T-helper 2 cell treated with Interferon-gamma antibody and Interleukin-4, amounts not matched to agents 100 ng/mL and 5 ng/mL, for 36 hours (primary cell): ENCODE data around the gene JARID2. TPM values are rescaled to one million over a fixed set of nuclear protein-coding genes. Genes with fewer than 3 reads are reported as not detected.
"Not testable (repeated sequence)": the region's sequence is repeated elsewhere in the genome, so short reads cannot be mapped to it uniquely, and the experiment has no call there.

Source experiments
- intact Hi-C: fragments of 100-400 bp; cut with micrococcal nuclease; formaldehyde crosslinking; loops from one replicate; pipeline ENCODE4 v1.15.1; 2023
- total RNA-seq: library from RNA; stranded (reverse); gene quantifications from 2 replicates; pipeline ENCODE4 v1.2.3, GENCODE V29; 2022

JARID2 gene
- total RNA-seq, 1 donor from 2014 or later: 32.0 TPM

DNA sequence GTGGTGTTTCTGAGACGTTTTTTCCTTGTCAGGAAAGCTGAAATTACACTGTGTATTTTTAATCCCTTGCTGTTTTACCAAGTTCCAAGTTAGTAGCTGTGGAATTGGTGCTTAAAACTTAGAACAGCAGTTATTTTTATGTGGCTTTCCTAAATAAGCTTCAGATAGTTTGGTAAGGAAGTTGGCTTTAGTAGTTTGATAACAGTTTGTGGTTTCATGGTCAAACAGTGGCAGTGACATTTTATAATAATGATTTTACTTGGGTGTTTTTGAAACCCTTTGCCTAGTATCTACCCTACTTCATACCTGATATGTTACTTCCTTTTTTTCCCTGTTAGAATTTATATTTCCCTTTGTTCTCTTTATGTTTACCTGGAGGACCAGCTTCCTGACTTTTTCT is 164.9 kb downstream of the JARID2 start:
- intact Hi-C loops: no loop called here

DNA sequence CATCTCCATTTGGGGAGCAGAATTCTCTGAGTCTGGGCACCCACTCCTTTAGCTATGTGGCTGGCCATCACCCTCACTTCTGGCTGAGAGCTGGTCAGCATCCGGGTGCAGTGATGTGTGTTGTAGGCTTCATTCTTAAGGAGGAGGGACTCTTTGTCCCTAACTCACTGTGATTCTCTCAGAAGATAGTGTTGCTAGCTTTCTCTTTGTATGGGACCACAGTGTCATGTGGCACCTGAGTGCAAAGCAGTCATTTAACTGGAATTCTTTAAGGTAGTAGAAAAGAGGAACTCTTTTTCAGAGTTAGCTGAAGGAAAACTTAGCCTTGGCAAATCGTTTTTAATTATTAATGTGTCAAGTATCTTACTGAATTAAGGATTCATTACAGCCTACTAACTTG is 165.9 kb downstream of the JARID2 start:
- intact Hi-C loops: no loop called here

DNA sequence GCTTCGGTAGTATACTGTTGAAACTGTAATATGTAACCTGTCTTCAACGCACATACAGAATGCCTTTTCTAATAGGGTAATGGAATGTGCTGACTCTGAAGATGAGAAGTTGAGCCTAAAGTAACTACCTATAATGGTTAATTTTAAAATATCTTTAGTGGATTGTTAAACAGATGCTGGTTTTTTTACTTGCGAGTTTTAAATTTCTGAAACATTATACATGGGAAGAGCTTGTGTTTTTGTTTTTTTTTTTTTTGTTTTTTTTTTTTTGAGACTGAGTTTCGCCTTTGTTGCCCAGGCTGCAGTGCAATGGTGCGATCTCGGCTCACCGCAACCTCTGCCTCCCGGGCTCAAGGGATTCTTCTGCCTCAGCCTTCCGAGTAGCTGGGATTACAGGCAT is 166.9 kb downstream of the JARID2 start:
- intact Hi-C loops: no loop called here

DNA sequence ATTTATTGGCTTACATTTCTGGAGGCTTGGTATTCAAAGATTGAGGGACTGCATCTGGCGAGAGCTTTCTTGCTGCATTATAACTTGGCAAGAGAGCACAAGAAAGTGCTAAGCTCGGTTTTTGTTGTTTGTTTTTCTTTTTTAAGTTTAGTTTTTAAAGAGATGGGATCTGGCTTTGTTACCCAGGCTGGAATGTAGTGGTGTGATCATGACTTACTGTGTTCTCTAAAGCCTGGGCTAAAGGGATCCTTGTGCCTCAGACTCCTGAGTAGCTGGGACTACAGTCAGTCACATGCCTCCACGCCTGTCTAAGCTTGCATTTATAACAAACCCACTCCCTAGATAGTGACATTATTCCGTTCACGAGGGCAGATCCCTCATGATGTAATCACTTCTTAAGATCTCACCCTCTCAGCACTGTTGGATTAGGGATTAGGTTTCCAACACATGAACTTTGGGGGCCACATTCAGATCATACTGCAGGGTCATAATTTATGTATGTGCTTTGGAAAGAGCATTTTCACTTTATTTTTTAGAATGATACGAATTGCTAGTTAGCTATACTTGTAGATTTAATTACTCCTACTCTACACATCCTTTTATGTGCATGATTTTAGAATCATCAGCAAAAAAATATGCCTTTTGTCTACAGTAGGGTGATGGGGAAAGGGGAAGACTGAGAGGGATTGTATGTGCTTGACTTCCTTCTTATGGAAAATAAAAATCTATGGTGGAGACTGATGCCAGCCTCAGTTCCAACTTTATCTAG is 167.8 kb downstream of the JARID2 start:
- intact Hi-C loops: no loop called here

DNA sequence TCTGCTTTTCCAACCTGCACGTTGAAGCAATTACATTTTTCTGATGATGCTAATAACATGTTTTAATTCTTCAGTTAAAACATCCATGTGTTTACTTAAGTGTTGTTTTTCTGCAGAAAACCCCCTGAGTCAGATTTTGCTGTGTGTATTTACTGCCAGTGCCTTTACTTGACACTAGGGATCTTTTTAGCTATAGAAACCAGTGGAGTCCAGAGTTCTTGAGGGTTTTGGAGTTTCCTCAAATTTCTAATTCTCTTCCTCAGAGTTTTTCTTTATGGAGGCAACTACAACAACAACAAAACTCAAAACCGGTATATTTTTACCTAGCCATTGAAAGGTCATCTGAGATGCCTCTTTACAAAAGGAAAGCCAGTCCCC is 168.4 kb downstream of the JARID2 start:
- intact Hi-C loops: no loop called here

DNA sequence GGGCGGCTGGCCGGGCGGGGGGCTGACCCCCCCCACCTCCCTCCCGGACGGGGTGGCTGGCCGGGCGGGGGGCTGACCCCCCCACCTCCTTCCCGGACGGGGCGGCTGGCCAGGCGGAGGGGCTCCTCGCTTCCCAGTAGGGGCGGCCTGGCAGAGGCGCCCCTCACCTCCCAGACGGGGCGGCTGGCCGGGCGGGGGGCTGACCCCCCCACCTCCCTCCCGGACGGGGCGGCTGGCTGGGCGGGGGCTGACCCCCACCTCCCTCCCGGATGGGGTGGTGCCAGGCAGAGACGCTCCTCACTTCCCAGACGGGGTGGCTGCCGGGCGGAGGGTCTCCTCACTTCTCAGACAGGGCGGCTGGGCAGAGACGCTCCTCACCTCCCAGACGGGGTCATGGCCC is 169.8 kb downstream of the JARID2 start:
- intact Hi-C loops: not testable (repeated sequence)

DNA sequence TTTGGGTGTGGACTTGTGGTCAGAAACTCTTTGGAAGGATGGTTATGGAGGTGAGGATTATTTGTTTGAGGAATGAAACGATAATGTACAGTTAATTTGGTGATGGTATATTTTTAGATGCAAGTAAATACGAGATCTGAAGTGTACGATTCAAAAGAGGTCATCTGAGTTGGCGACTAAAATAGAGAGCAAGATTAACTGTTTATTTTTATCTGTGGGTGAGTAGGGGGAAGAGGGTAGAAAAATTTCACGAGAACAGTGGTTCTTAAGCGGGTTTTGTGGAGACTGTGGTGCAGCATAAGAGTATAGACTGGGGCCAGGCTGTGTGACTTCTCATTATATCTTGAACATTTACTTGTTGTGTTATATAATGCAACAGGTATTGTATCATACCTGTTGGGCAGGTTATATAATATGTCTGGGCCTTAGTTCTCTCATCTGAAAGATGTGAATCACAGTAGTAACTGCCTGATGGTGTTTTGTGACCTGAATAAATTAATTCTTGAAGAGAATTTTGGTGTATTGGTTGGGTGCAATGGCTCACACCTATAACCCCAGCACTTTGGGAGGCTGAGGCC is 171.2 kb downstream of the JARID2 start:
- intact Hi-C loops: no loop called here

DNA sequence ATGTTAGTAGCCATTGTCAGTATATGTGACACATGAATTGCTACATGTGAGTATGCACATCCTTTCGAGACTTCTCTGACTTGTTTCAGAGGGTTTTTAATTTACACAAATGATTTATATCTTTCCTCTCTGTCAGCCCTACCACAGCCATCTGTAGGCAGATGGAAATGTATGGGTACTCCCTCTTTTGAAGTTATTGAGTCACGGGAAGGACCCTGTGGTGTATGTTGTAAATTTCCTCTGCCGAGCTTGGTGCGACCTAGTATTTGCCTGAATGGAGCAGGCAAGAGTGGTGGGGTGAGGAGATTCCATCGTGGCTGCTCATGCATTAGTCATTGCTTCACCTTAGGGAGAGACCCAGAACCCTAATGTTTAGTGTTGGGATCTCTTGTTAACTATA is 171.9 kb downstream of the JARID2 start:
- intact Hi-C loops: no loop called here

DNA sequence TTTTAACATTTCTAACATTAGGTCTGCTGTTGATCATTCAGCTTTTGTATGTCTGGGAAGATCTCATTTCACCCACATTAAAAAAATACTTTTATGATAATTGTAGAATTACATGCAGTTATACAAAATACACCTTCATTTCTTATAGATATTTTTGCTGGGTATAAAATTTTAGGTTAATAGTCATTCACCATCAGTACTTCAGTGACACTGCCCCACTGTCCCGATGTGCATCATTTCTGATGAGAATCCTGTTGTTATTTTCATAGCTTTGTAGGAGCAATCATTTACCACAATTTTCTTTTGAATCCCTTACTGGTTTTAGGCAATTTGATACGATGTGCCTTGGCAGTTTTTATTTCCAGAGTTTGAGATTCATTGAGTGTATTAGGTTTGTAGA is 173.6 kb downstream of the JARID2 start:
- intact Hi-C loops: loop anchor here (1.0 kb wide), 1 partner anchor 8 kb away; no protein-coding TSS in a partner anchor

DNA sequence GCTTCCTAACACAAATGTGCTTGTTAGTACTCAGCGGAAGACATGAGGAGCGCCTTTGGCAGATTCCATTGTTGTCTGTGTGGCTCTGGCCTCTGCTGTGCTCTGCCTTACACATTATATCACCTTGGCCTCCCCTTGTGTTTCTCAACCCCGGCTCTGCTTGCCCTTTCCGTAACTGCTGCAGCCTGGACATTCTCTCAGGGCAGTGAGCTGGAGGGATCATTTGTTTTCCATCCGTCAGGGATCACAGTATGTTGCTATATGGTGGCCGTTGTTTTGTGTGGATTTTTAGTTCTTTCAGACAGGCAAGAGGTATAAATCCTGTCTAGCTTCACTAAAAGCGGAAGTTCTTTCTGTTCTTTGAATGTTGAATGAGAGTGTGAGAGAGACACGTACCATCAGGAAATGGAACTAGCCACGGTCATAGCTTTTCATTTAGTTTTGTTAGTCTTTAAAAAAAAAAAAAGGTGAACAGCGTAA is 175.1 kb downstream of the JARID2 start:
- intact Hi-C loops: loop anchor here (2.0 to 5.0 kb wide), 2 partner anchors 20 to 174 kb away; partner anchors contain the start of gene JARID2

DNA sequence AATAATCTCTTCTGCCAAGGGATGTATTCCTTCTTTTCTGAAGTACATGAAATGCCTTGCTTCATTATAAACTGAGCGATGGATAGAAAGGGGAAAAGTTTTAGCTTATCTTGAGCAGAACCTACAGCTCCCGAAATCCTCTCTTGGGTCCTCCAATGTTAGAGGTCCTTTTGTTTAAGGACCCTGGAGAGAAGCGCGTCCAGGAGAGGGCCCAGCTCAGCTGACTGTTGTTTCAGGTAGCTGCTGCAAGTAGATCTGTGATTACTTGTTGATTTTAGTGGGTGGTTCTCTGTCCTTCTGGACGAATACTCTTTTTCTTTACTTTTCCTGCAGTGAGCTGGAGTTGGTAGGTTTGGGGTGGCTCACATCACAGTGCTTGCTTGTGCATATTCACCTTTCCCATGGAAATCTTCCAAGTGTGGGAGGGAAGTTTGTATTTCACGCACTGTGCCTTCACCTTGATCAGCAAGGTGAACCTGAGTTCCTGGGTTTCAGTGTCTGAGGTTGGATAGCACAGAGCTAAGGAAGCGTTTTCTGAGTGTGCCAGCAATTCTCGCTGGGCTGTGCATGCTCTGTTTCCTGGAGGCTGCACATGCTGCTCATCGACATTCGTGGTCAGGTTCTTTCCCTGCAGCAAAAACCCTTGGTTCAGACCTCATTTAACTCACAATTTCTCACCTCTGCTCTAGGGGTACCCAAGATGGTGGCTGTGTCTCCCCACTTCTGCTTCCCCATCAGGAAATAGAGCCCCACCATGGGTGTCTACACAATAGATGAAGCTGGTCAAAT is 176.3 kb downstream of the JARID2 start:
- intact Hi-C loops: loop anchor here (2.0 to 5.0 kb wide), 2 partner anchors 19 to 175 kb away; partner anchors contain the start of gene JARID2

DNA sequence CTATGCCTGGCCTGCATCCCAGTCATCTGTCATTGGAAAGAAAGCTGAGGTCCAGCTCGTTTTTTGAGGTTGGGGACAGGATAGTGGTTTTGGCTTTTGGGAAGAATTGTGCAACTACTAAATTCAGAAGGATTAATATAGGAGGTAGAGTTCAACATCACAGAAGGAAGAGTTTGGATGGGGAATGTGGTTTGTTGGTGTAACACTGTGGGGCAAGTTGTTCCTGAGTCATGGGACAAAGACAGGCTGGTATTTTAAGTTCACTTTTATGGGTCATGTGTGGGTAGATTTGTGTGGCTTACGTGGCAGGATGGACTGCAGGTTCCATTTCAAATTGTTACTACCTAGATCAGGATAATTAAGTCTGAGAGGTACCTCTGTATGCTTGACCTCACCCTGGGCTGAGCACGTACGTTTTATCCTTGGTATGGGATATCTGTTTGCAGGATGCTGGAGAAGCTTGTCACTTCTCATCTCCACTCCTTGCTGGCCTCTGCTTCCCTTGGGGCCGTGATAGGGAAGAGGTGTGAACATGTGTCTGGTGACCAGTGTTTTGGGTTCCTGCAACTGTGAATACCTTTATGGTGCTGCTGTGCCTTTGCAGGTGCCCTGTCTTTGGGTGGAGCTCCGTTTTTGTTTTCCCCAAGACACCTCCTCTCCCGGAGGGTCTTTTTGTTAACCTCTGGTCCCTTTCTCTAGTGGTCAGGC is 177.6 kb downstream of the JARID2 start:
- intact Hi-C loops: loop anchor here (5.0 kb wide), 1 partner anchor 176 kb away; the partner anchor contains the start of gene JARID2

DNA sequence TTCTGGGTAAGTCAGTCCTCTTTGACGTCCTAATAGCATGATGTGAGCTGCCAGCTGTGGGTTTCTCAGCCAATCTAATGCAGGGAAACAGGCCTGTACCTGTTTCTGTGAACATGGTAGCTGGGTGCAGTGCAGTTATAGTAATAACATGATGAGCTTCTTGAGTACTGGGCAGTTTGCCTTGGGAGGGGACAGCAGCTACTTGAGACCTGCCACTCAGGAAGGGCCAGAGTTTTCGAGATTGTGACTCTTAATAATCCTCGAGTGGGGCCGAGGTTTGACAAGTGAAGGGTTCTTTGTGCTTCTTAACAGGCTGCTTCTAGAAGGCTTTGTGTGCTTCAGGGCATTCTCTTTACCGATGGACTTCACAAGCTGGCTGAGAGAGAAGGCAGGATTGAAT is 180.1 kb downstream of the JARID2 start:
- intact Hi-C loops: no loop called here

DNA sequence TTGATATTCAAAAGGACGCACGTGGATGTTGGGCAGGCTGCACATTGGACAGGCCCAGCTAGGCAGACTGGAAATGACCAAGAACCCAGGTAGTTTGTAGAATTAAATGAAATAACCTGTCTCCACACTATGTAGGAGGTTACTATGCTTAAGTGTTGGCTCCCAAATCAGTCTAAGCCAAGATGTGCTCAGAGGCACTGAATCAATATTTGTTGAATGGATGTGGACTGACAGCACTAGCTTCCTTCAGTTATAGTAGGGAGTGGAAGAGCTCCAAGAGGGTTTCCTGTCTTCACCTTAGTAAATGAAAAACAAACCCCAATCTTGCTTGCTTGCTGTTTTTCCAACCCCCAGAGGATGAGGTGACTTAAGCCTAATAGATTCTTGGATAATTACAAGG is 180.5 kb downstream of the JARID2 start:
- intact Hi-C loops: no loop called here

DNA sequence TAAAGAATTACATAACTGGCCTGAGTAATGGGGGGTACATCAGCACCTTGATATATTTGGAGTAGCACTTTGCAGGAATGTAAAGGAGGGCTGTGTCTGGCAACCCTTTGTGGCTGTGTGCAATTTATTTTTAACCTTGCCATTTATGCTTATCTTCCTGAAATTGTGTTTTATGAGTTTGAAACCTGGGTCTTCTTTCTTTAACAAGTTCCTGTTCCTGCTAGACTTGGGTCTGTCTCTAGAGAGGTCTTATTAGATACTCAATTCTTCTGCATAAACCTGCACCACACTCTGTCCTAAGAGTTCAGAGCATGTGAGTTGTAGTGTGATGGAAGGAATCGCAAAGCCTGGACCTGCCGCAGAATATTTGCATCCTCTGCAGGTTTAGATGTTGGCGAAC is 181.0 kb downstream of the JARID2 start:
- intact Hi-C loops: loop anchor here (1.0 kb wide), 1 partner anchor 8 kb away; no protein-coding TSS in a partner anchor

DNA sequence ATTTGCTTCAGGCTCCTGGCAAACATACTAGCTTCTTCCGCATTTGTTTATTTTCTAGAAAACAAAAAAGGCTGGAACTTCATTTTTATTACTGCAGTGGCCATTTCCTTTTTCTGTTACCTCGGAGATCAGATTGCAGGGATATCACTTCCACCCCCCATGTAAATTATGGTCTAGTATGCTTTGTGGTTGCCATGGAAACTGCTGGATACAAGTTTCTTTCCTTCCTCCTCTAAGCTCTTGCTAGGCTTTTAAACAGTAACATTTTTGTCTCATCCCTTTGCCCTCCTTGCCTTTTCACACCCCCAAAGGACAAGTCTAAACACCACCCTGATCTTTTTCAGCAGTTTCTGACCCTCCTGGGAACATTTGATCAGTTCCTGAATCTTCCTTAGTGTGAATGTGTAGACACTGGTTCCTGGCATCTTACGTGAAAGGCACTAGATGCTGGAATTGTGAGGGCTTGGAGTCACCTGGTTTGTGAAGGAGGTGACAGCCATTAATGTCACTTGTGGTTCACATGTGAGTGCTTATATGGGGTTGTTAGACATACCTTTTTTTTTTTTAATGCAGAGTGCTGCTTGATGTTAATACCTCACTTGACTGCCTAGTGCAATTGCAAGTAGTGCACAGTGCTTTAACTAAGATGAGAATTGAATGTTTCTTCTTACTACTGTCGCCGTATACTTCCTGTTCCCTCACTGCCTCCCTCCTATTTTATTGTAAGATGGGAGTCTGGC is 181.6 kb downstream of the JARID2 start:
- intact Hi-C loops: loop anchor here (1.0 kb wide), 1 partner anchor 8 kb away; no protein-coding TSS in a partner anchor

DNA sequence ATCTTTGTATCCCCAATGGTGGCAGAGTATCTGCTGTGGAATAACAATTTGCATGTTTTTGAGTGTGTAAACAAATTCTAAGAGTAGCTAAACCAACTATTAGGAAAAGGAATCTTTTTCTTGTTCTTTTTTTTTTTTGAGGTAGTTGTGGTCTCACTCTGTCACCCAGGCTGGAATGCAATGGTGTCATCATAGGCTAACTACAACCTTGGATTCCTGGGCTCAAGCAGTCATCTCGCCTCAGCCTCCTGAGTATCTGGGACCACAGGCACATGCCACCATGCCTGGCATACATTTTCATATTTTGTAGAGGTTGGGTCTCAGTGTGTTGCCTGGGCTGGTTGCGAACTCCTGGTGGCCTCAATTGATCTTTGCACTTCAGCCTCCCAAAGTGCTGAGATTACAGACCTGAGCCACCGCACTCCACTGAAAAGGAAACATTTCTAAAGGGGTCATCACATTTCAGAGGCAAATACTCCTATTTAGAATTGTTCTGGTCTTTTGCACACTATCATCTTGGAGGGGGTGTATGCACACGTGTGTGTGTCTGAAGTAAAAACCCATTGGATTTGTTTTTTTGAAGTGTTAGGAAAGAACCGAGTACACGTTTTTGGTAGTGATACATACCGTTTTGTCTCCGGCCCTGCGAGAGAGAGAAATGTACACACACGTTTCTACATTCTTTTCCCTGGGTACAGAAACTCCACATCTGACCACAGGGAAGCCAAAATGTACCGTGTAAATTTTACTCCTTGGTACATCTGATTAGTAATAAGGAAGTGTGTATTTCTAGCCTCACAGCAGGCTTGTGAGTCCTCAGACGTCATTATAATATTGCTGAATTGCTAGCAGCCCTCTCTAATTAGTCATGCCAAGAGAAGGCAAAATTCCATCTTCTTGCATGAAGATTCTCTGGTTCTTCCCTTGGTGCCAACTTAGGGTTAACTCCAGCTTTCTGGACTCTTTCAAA is 183.6 kb downstream of the JARID2 start:
- intact Hi-C loops: no loop called here

DNA sequence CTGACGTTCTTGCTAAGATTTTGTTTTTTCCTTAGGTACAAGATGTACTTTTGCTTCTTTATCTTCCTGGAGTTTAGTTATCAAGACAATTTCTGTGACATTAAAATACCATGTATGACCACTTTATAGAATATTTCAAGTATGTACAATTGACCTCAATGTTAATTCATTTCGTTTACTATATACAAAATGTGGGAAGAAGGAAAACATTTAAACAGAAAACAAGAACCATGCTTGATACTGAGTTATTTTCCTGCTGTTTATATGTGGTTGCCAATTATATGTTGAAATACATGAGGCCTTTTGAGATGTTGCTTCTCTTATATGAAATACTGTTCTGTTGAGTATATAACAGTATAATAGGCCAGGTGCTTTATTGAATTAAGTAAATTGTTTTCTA is 184.3 kb downstream of the JARID2 start:
- intact Hi-C loops: no loop called here

DNA sequence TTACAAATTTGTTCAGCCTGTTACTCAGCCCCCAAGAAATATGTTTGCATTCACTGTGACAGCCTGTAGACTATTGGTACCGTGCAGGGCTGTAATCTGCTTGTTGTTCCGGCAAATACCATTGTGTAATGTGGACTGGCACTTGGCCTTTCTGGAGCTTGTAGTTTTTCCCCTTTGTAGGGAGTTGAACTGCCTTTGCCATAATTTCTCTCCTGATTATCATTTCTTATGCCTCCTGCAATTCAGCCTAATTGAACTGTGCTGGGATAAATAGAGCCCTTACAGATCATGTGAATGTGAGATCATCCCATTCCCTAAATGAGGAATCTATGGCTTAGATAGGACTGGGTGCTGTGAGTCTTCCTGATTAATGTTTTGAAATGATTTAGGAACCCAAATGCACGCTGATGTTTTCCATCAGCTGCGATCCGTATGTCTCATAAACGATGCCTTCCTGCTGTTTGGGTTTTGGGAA is 185.1 kb downstream of the JARID2 start:
- intact Hi-C loops: no loop called here
